GM06990 (cell line): ENCODE results near the gene MBD4.

Source experiments
- DNase-seq: peaks from one replicate; pipeline ENCODE4 v3.0.0-alpha.2; 2011; ENCODE audit not compliant: insufficient read length; ENCODE audit errors: extremely low read depth
- H3K27me3 ChIP-seq: replicated peaks from 2 replicates; pipeline ENCODE4 v1.6.0; 2011; ENCODE audit warnings: low read length; ENCODE audit not compliant: control insufficient read depth, insufficient read depth
- H3K36me3 ChIP-seq: 2 replicates; pipeline ENCODE4 v1.5.1; 2011; ENCODE audit warnings: low read length; ENCODE audit not compliant: control insufficient read depth, insufficient read depth
- H3K4me3 ChIP-seq: replicated peaks from 2 replicates; pipeline ENCODE4 v1.5.1; 2011; ENCODE audit warnings: low read depth, mild to moderate bottlenecking, control low read depth, low read length
- CTCF ChIP-seq: IDR thresholded peaks from 2 replicates; pipeline ENCODE4 v1.5.1; 2011; ENCODE audit warnings: low read length, control low read depth, mild to moderate bottlenecking, inconsistent platforms; ENCODE audit not compliant: insufficient read depth, poor library complexity, severe bottlenecking

The MBD4 gene

GRCh38 chr3:129461022-129461421, 21.3 kb upstream of the MBD4 start:
- Histone ChIP-seq H3K27me3 (no peaks in the 10 kb centered on the region), H3K36me3 (no peaks in the 10 kb centered on the region), H3K4me3 (no peak overlapping the region)
- DNase-seq, result no peak
- no peak for TF ChIP-seq CTCF

GRCh38 chr3:129460572-129460971, 20.8 kb upstream of the MBD4 start:
- Histone ChIP-seq H3K36me3 (no peaks in the 10 kb centered on the region), H3K4me3 (no peak overlapping the region), H3K27me3 (no peaks in the 10 kb centered on the region)
- no peak for TF ChIP-seq CTCF
- DNase-seq, result no peak

GRCh38 chr3:129460155-129460554, 20.4 kb upstream of the MBD4 start:
- DNase-seq, result no peak
- no peaks in the 10 kb centered on the region for H3K36me3 ChIP-seq
- no peak overlapping the region for H3K4me3 ChIP-seq
- H3K27me3 ChIP-seq, result no peaks in the 10 kb centered on the region
- TF ChIP-seq CTCF, result no peak

- no peak for DNase-seq
- Histone ChIP-seq H3K27me3 (no peaks in the 10 kb centered on the region), H3K36me3 (no peaks in the 10 kb centered on the region), H3K4me3 (no peak overlapping the region)
- no peak for TF ChIP-seq CTCF
Measured at GRCh38 chr3:129453732-129454131, 14.0 kb upstream of the MBD4 start.

- no peaks in the 10 kb centered on the region for H3K36me3 ChIP-seq
- DNase-seq, result no peak
- no peak overlapping the region for H3K4me3 ChIP-seq
- no peak for TF ChIP-seq CTCF
- H3K27me3 ChIP-seq, result no peaks in the 10 kb centered on the region
Measured at GRCh38 chr3:129449279-129450115, 9.7 kb upstream of the MBD4 start.
